Muscle of back (tissue), 13 donors: ENCODE measurements around the gene RPS3. TPM values are rescaled to one million over a fixed set of nuclear protein-coding genes. Genes with fewer than 3 reads are reported as not detected.
A peak's percentile ranks its signal among the peaks of the same experiment; 100 is the strongest.
"Not testable (repeated sequence)": the region's sequence is repeated elsewhere in the genome, so short reads cannot be mapped to it uniquely, and the experiment has no call there.

Experiments used
- DNase-seq, 3 donors: peaks; one replicate each; pipeline versions ENCODE4 v3.0.0 to v3.0.0-alpha.2; 2013
- long read RNA-seq, 9 donors: transcript quantifications; one replicate each; lab custom pipeline, GENCODE V29; 2026
- polyA plus RNA-seq, 10 donors: library from polyadenylated mRNA; unstranded; fragments of 120-200 nt; gene quantifications; one replicate each; pipeline ENCODE4 v1.2.1, GENCODE V29; 2013; ENCODE audit not compliant: insufficient read length in 10 of 10

Gene RPS3
- 1,000 to 10,000 TPM; 2,502 to 3,842 (median 3,380) TPM for polyA plus RNA-seq
- long read RNA-seq, donor 1, transcript RPS3-214 (4 exons, 1,878 nt): minor isoform, 13 of 2,289 reads
- long read RNA-seq, donor 1, transcript RPS3-217 (7 exons, 2,097 nt): major isoform, 1,417 of 2,289 reads
- long read RNA-seq, donor 1, transcript RPS3-203 (6 exons, 866 nt): minor isoform, 175 of 2,289 reads
- long read RNA-seq, donor 1, transcript RPS3-202 (6 exons, 903 nt): minor isoform, 9 of 2,289 reads
- long read RNA-seq, donor 1, partial matches to known transcripts: 499 of 2,289 reads
- long read RNA-seq, donor 1, other reads (novel, unspliced or antisense): 162 of 2,289 reads
- long read RNA-seq, donor 2, transcript RPS3-203 (6 exons, 866 nt): minor isoform, 105 of 2,048 reads
- long read RNA-seq, donor 2, transcript RPS3-214 (4 exons, 1,878 nt): minor isoform, 10 of 2,048 reads
- long read RNA-seq, donor 2, transcript RPS3-209 (7 exons, 1,306 nt): minor isoform, 6 of 2,048 reads
- long read RNA-seq, donor 2, transcript RPS3-217 (7 exons, 2,097 nt): major isoform, 1,272 of 2,048 reads
- long read RNA-seq, donor 2, partial matches to known transcripts: 531 of 2,048 reads
- long read RNA-seq, donor 2, other reads (novel, unspliced or antisense): 112 of 2,048 reads
- long read RNA-seq, donor 3, partial matches to known transcripts: 0 of 1 reads
- long read RNA-seq, donor 3, other reads (novel, unspliced or antisense): 0 of 1 reads
- long read RNA-seq, donor 4, transcript RPS3-214 (4 exons, 1,878 nt): minor isoform, 6 of 1,314 reads
- long read RNA-seq, donor 4, transcript RPS3-217 (7 exons, 2,097 nt): major isoform, 853 of 1,314 reads
- long read RNA-seq, donor 4, transcript RPS3-203 (6 exons, 866 nt): minor isoform, 62 of 1,314 reads
- long read RNA-seq, donor 4, partial matches to known transcripts: 327 of 1,314 reads
- long read RNA-seq, donor 4, other reads (novel, unspliced or antisense): 54 of 1,314 reads
- long read RNA-seq, donor 5, transcript RPS3-203 (6 exons, 866 nt): minor isoform, 194 of 2,636 reads
- long read RNA-seq, donor 5, transcript RPS3-209 (7 exons, 1,306 nt): minor isoform, 12 of 2,636 reads
- long read RNA-seq, donor 5, transcript RPS3-217 (7 exons, 2,097 nt): major isoform, 1,238 of 2,636 reads
- long read RNA-seq, donor 5, transcript RPS3-214 (4 exons, 1,878 nt): minor isoform, 14 of 2,636 reads
- long read RNA-seq, donor 5, partial matches to known transcripts: 838 of 2,636 reads
- long read RNA-seq, donor 5, other reads (novel, unspliced or antisense): 328 of 2,636 reads
- long read RNA-seq, donor 6, transcript RPS3-217 (7 exons, 2,097 nt): major isoform, 1,354 of 2,188 reads
- long read RNA-seq, donor 6, transcript RPS3-209 (7 exons, 1,306 nt): minor isoform, 9 of 2,188 reads
- long read RNA-seq, donor 6, transcript RPS3-203 (6 exons, 866 nt): minor isoform, 153 of 2,188 reads
- long read RNA-seq, donor 6, transcript RPS3-214 (4 exons, 1,878 nt): minor isoform, 10 of 2,188 reads
- long read RNA-seq, donor 6, partial matches to known transcripts: 517 of 2,188 reads
- long read RNA-seq, donor 6, other reads (novel, unspliced or antisense): 136 of 2,188 reads
- long read RNA-seq, donor 7, transcript RPS3-217 (7 exons, 2,097 nt): major isoform, 988 of 1,410 reads
- long read RNA-seq, donor 7, transcript RPS3-214 (4 exons, 1,878 nt): minor isoform, 10 of 1,410 reads
- long read RNA-seq, donor 7, transcript RPS3-209 (7 exons, 1,306 nt): minor isoform, 7 of 1,410 reads
- long read RNA-seq, donor 7, transcript RPS3-203 (6 exons, 866 nt): minor isoform, 80 of 1,410 reads
- long read RNA-seq, donor 7, partial matches to known transcripts: 281 of 1,410 reads
- long read RNA-seq, donor 7, other reads (novel, unspliced or antisense): 35 of 1,410 reads
- long read RNA-seq, donor 8, transcript RPS3-203 (6 exons, 866 nt): minor isoform, 109 of 1,454 reads
- long read RNA-seq, donor 8, transcript RPS3-214 (4 exons, 1,878 nt): minor isoform, 14 of 1,454 reads
- long read RNA-seq, donor 8, transcript RPS3-217 (7 exons, 2,097 nt): major isoform, 842 of 1,454 reads
- long read RNA-seq, donor 8, partial matches to known transcripts: 386 of 1,454 reads
- long read RNA-seq, donor 8, other reads (novel, unspliced or antisense): 97 of 1,454 reads
- long read RNA-seq, donor 9, transcript RPS3-203 (6 exons, 866 nt): minor isoform, 27 of 279 reads
- long read RNA-seq, donor 9, transcript RPS3-217 (7 exons, 2,097 nt): major isoform, 167 of 279 reads
- long read RNA-seq, donor 9, partial matches to known transcripts: 70 of 279 reads
- long read RNA-seq, donor 9, other reads (novel, unspliced or antisense): 11 of 279 reads

DNA sequence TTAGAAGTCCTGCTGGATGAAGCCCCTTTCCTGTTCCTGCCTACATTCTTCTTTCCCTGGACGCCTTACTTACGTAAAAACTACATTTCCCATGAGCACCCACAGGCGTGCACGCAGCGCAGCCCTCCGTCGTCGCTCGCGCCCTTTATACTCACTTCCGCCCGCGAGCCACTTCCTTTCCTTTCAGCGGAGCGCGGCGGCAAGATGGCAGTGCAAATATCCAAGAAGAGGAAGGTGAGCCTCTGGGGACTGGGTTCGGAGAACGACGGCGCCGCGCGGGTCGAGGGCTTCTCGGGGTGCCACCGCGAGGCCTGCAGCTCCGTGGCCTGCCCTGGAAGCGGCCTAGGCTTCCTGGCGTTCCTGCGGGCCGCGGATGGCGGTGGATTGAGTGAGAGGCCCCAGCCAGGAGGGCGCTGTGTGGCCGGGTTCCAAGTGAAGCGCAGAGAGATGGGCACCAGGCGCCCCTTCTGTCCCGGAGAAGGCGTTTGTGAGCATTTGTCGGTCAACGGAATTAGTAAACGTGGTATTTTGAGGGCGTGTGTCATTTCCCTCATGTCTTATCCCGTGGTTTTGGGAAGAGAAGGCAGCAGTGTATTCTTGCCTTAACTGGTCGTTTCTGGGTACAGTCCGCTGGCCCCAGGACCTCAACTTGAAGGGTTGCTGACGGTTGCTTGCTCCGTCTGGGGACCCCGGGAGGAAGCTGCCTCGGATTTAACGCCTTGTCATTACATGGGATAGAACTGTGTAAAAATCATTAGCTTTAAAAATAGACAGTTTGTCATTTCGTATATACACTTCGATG lies at the start of gene RPS3:
TSS of gene RPS3 (plus strand) at position 175 of the 802 bp plus-strand sequence. CDS start at position 205, 30 bp downstream.
- DNase-seq: peak; percentile 91 to 98 (median 94)

DNA sequence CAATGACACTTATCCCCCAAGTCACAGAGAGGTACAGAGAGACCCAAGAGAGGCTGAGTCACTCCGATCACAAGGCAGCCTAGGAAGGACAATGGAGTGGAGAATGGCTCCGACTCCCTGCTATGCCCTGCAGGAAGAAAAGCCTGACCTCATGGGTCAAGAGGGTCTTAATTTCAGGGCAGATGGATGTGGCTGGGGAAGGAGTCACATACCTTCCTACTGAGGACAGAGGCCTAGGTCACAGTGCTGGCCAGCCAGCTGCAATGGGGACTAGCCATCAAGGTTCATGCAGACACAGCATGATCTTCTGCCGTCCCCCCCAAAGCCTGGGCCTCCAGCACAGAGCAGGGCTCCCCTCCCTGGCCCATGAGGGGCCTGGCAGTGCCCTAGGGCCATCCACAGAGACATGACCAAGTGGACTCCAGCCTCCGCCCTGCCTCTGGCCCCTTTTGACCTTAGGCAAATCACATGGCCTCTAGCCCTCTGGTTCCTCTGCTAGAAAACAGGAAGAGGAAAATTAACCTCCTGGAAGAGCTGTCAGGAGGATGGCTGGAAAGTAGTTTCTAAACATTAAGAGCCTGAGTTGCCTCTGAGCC lies 49.7 kb upstream of the RPS3 start:
- DNase-seq: no peak

DNA sequence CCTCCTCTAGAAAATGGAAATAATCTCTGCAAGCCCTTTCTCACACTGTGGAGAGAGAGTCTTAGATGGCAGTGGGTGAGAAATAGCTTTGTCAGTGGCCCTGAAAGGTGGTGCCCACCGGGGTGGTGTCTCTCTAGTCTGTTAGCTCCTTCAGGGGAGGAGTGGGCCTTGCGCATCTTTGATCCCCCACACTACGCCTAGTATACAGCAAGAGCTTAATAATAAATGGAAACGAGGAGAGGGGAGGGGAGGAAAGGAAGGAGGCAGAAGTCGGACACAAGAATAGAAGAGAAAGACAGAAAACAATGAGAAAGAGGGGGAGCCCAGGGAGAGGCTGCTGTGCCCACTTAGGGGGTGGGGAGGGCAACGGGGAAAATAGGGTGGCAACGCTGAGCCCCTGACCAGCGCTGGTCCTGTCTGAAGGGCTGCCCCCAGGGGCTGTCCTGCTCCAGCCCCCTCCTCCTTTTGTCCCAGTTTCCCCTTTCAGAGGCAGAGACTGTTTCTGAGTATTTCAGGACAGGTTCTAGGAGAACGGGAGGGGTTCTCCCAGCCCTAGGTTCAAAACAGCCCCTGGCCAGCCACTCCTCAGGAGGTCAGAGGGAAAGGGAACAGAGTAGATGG lies 49.1 kb upstream of the RPS3 start:
- no peak for DNase-seq

DNA sequence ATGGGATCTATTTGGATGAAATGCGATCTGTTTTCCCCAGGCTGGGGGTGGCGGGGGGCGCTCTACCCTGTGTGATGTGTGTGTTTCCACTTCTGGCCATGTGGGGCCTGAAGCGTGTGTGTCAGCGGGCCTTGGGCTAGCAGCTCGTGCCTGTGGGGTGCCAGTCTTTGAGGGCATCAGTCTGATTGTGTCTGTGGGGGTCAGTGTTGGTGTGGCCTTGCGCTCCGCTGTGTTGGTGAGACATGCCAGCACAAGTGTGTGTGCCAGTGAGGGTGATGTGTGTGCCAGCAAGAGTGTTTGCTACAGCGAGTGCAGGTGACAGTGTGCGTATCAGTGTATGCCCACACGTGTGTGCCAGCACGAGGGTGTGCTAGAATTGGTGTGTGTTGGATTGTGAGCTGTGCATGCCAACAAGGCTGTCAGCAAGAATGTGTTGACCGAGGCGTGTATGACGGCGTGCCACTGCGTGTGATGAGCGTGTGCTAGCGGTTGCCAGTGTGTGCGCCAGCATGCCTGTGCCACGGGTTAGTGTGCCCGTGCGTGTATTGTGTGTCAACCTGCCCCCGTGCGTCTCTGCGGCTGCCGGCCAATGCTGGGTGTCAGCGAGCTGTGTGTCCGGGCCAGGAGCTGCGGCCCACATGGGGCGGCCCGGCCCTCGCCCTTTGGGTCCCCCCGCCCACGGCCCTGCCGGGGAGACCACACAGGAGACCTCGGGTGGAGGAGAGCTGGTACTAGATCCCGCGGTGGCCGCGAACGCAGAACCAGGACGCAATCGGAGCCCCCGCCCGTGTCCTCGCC lies 48.4 kb upstream of the RPS3 start:
- DNase-seq: peak in 1 of 3 donors; percentile 75

DNA sequence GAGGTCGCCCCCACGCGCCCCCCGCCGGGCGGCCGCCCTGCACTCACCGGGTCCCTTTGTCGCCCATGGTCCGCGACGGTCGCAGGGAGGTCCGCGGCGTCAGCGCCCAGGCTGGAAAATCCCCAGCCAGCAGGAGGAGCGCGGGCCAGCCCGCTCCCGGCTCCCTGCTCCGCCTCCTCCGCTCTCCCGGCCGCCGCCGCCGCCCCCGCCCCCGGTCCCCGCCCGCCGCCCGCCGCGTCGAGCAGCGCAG lies 47.9 kb upstream of the RPS3 start, which contains the start of gene ARRB1:
TSS of gene ARRB1 (minus strand) at position 121 of the 250 bp plus-strand sequence. CDS start at position 67, 54 bp downstream.
- no peak for DNase-seq

DNA sequence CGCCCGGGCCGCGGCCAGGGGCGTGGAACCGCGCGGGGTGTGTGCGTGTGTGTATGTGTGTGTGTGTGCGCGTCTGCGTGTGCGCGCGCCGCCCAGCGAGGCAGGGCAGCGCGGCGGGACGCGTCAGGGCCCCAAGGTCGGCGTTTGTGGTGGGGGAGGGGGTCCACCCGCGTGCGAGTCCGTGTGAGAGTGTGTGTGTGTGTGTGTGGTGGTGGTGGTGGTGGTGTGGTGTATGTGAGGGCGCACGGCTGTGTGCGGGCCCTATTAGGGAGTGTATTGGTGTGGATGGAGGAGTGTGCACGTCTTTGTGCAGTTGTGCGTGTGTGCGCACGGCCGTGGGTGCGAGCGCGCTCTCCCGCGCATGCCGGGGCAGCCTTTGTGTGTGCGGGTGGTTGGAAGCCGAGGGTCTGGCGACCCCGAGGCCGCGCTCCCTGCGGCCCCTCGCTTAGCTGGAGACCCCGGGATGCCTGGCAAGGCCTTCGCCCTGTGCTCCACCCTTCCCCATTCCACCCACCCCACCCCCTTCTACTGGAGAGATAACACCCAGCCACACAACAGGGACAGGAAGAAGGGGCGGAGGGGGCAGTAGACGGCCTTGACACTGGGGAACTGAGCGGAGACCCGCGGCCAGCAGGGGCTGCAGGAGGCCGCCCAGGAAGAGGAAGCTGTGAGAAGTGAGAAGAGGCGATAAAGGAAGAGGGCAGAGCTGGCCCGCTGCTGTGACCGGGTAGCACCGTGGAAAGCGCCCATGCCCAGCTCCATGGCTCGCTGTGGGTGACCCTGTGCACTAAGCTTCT lies 47.3 kb upstream of the RPS3 start:
- peak in 2 of 3 donors; percentile 75 to 89 for DNase-seq

DNA sequence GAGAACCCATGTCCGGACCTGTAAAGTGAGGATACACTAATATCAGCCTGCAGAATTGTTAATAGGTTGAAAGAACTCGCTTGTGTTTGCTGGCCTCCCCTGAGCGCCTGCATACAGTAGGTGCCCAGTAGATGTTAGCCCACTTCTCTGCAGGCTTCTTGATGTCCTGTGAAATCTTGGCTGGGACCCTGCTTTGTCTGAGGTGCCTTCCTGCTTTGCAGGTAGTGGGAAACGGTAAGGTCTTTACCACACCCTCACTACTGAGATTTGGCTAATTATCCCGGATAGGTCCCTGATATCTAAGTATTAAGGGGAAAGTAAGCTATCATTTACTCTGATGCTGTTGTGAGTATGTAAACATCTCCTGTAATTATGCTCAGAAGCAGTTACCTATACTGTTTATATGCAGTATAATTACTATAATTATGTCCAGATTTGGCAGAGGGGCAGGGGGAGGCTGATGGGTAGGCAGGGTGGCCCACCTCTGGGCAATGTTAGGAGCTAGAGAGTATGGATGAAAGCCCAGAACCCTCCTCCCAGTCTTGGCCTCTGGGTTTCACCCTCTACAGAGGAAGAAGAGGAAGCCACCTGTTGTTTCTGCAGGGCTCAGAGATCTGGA lies 46.6 kb upstream of the RPS3 start:
- no peak for DNase-seq

DNA sequence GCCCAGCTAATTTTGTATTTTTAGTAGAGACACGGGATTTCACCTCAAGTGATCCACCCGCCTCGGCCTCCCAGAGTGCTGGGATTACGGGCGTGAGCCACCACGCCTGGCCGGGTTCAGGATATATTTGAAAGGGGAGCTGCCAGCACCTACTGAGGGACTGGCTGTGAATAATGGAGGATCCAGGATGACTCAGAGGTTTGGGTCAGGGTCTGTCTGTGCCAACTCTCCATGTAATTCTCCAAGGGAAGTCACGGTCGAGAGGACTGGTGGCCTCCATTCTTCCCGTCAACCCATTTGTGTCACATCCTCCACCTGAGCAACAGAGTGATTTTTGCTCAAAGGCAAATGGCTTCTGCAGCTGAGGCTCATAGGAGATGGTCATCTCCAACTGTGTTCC lies 44.3 kb upstream of the RPS3 start:
- DNase-seq: no peak

DNA sequence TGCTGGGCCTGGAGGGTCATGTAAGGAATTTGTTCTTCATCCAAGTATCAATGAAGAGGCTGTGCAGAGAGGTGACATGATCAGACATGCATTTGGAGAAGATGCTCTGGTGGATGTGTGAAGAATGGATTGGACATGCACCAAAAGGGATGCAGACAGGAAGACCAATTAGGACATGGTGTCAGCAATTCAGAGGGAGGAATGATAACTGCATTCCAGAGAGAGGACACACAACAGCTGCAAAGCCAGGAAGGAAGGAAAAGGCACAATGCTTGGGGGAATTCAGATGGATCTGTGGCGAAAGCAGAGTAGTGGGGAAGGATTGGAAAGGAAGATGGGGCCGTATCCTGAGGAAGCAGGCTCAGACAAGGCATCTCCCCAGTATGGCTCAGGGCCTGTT lies 42.7 kb upstream of the RPS3 start:
- peak in 1 of 3 donors; percentile 25 for DNase-seq

DNA sequence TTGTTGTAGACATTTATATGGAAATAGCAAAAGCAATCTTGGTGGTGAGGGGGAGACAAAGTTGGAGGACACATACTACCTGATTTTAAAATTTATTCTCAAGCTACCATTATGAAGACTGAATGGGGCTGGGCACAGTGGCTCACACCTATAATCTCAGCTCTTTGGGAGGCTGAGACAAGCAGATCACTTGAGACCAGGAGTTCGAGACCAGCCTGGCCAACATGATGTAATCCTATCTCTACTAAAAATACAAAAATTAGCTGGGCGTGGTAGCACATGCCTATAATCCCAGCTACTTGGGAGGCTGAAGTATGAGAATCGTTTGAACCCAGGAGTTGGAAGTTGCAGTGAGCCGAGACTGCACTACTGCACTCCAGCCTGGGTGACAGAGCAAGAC lies 37.0 kb upstream of the RPS3 start:
- DNase-seq: not testable (repeated sequence)

DNA sequence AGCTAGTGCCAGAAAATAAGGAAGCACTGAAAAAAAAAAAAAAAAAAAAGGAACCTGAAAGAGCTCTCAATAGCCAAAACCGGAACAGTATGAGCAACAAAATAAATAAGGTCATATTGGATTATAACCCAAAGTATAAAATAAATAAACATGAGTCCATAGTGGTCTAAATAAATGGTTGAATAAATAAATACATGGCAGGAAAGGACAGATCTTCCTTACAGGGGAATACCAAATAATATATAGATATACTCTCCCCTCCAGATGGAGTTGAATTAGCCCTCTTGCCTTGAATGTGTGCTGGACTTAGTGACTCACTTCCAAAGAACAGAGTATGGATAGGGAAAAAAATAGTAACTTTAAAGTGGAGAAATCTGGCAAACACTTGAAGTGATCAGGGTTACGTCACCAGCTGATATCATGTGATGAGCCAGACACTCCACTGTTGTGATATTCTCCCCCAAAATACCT lies 33.6 kb upstream of the RPS3 start:
- no peak for DNase-seq

DNA sequence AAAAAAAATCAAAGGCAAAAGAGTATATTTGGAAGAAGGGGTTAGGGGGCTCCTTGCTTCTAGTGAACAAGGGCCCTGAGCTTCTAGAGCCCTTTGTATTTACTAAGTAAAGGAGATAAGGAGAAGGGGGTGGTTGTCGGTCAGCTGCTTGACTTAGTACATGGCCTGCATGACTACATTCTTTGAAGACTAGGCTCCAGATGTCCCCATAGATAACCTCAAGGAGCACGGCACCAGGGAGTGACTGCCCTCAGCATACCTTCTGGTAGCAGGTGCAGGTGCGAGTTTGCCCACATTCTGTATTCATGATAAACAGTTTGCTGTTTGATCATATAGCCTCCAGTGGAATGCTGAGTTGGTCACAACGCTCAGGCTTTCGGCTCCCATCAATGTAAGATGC lies 32.5 kb upstream of the RPS3 start:
- DNase-seq: not testable (repeated sequence)

DNA sequence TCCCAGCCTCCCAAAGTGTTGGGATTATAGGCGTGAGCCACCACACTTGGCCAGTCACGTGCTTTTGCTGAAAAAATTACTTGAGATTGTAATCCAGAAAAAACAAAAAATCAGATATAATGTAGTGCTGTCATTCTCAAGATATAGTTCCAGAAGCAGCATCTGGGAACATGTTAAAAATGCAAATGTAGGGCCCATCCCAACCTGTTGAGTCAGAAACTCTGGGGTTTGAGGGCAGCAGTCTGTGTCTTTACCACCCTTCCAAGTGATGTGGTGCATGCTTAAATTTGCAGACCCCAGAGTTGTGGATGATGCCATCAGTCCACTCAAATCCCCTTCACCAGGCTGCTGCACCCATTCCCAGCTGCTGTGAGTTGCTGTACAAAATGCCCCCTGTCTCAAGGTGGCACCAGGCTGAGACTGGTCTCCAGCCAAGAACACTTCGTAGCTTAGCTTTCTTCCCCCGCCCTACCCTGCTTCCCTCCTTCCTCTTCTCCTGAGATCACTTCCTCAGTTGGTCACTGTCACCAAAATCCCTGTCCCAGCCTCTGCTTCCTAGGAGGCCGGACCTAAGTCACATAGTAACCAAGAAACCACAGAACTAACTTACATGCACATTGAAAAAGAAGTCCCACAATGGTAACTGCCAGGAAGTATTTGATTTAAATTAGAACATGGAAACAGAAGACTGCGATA lies 29.6 kb upstream of the RPS3 start:
- DNase-seq: peak in 1 of 3 donors; percentile 26

DNA sequence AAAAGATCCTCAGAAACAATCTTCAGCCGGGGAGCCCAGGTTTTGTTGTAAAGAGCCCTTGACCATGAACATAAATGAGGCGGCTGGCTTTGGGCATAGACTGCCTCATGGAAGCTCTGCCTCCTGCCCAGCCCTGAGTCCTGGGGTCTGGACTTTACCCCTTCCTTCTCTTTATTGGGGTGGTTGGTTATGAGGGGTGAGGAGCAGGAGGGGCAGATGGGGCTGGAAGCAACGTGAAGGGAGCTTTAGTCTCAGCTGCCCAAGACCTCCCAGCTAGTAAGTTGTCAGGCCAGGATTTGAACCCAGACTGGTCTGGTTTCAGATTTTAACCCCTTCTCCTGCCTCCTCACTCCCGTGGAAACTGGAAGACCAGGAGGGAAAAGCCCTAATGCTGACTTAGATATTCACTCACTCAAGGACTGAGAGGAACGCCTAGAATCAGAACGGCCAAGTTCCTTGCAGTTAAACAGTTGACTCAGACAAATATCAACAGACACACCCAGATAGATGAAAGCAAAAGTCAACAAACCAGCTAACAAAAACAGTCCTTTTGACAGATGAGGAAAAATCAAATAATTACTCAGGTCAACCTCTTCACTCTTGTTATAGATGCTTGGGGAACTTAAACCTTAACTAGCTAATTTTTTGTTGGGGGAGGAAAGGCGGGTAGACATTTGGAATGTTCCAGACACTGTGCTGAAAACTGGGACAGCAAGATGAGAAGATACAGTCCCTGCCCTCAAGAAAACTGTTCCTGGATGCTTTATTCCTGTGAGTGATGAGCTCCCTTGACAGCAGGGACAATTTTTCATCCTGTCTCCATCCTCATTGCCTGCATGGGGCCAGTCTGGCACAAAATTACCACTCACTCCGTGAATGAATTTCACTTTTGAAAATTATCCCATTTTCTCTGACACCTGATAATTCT lies 27.1 kb upstream of the RPS3 start:
- no peak for DNase-seq
